GM18502 (cell line): ENCODE data around the gene MSLN.
A peak's percentile ranks its signal among the peaks of the same experiment; 100 is the strongest.

Experiments used
- ATAC-seq: cut with Tn5 transposase; IDR thresholded peaks from one replicate; pipeline ENCODE4 v1.9.1; 2021; ENCODE audit warnings: mild to moderate bottlenecking; ENCODE audit not compliant: unreplicated experiment, poor library complexity

MSLN gene

GRCh38 chr16:800834-801511 lies 40.4 kb downstream of the MSLN start:
- ATAC-seq = no peak

GRCh38 chr16:801584-802363 lies 41.2 kb downstream of the MSLN start:
- ATAC-seq = no peak

GRCh38 chr16:802461-802860 lies 41.9 kb downstream of the MSLN start:
- no peak for ATAC-seq

DNA sequence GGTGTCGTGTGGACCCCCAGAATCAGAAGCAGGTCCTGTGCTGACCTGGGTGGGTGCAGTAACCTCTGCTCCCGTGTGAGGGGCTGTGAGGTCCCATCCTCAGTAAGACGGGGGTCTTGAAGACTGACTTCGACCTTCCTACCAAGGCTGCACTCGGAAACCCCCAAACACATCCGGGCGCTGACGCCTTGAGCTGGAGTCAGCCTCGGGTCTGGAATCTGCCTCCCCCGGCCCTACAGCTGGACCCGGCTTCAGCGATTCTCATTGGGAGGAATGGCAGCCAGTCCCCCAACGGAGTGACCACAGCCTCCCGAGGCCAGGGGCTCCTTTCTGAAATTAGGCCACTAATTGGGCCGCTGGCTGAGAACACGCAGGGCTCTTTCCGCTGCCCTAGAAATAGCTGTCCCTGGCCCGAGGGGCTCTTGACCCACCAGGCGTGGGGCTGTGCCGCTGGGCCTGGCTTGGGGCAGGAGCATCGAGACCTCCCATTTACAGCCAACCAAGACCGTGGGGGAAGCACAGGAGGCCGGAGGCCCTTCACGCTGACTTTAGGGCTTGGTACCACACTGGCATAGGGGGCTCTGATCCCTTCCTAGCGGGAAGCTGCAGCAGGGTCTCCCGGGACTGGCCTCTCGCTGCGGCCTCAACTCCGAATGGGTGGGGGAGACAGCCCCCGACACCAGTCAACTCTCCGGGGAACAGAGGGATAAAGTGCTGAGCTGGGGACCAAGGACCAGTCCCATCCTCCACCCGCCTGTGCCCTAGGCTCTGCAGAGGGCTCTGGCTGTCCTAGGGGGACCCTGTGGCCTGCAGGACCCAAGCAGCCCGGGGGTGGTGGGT lies 42.6 kb downstream of the MSLN start:
- ATAC-seq = no peak

DNA sequence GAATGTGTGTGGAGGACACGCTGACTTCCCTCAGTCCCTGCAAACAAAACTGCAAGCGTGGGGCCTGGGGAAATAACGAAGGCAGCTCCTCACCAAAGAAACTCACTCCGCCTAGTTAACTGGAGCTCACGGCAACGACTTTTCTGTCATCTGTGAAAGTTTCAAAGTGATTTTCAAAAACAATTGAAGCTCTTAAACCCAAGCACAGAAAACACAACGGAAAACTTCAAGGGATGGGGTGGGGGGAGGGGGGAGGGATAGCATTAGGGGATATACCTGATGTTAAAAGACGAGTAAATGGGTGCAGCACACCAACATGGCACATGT lies 43.2 kb downstream of the MSLN start:
- ATAC-seq = no peak

DNA sequence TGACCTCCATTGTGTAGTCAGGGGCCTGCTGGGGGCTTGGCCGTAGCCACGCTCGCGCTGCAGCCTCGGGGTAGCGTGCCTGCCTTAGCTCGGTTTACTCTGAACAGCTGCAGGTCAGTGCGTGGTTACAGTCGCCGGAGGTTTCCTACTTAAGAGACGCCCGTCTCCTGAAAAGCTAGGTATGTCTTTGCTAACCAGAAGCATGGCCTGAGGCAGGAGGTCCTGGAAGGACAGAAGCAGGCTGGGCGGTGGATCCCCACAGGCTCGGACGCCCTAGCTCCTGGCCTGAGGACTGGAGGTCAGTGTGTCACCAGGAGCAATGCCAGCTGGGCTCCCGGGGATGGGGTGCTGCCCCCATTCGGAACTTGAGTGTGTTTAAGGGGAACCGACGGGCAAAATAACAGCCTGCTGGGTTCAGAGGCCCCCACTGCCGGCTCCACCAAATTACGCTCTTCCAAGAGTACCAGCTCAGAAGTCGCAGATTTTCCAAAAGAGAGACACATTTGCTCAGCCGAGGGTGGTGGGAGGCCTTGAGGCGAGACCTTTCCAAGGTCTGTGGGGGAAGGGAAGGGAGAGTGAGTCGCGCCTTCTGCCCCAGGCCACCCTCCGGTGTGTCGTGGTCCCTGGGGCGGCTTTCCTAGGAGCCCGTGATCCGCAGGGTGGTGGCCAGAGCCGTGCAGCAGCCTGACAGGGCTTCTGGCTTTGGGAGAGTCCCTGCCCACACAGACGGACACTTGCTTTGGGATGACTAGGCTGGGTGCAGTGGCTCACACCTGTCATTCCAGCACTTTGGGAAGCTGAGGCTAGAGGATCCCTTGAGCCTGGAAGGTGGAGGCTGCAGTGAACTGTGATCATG lies 43.9 kb downstream of the MSLN start:
- no peak for ATAC-seq

- ATAC-seq = no peak
Measured at GRCh38 chr16:805474-805873, 44.9 kb downstream of the MSLN start.

DNA sequence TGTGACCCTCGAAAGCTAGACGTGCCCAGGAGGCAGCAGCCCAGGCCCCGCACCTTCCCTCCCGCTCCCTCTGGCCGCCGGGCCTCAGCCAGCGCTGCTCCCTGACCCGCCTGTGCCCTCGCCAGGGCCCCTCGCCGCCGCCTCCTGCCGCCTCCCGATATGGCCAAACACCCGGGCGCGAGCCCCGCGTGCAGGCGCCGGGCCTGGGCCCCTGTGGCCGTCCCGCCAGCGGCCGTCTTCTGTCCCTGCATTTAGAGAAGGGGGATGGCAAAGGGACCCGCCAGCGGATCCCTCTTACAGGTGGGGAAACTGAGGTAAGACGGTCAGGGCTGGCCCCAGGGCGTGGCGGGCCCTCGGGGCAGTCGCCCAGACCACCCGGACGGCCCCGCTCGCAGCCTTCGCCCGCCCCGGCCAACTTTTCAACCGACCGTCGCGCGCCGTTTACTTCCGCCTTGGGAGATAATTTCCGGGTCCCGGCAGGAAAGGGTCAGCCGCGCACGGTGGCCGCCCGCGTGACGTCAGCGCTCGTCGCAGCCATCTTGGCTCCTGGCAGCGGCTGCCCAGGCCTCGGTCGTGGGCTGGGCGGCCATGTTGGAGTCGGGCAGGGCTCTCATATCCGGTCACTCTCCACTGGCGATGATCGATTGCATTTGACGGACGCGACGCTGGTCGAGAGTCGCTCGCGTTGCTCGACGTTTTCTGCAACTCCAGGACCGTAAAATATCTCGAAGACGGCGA lies 47.0 kb downstream of the MSLN start:
- ATAC-seq = peak; percentile 87

- no peak for ATAC-seq
Measured at GRCh38 chr16:808085-808386, 47.5 kb downstream of the MSLN start.

DNA sequence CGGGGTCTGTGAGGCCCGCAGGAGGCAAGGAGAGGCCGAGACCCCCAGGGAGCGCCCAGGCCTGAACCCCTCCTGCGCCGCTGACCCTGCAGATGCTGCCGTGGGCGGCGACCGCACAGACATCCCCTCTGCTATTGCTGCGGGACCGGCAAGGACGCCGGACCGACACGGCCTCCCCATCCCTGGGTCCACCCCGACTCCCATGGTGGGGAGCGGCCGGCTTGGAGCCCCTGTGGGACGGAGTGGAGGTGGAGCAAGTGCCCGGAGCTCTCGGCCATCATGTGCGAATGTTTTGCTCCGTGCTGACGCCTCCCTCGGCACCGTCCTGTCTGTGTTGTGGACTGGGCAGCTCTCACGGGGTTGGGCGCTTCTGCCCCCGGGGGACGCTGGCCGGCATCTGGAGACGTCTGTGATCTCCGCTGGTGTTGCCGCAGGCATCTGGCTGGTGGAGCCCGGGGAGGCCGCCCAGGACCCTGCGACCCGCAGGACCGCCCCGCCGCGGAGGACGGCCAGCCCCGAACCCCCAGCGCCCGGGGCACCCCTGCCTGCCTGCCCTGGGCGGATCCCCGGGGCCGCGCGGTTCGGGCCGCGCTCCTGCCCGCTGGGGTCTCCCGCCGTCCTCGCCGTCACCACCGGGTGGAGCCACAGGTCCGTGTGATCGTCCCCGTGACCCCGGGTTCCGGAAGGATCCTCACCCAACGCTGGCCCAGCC lies 52.8 kb downstream of the MSLN start:
- ATAC-seq = no peak

DNA sequence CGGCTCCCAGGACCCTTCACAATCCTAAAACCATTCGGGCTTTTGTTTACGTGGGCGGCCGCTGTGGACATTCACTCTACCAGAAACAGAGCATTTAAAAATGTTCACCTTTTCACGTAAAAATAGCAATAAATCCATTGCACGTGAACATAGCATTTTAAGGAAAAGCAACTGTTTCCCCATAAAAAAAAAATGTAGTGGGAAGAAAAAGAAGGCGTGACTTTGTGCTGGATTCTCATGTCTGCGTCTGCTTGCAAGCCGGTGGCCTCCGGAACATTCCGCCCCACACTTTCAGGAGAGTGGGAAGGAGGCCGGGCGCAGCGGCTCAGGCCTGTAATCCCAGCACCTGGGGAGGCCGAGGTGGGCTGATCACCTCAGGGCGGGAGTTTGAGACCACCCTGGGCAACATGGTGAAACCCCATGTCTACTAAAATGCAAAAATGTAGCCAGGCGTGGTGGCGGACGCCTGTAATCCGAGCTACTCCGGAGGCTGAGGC lies 53.4 kb downstream of the MSLN start:
- ATAC-seq = no peak

DNA sequence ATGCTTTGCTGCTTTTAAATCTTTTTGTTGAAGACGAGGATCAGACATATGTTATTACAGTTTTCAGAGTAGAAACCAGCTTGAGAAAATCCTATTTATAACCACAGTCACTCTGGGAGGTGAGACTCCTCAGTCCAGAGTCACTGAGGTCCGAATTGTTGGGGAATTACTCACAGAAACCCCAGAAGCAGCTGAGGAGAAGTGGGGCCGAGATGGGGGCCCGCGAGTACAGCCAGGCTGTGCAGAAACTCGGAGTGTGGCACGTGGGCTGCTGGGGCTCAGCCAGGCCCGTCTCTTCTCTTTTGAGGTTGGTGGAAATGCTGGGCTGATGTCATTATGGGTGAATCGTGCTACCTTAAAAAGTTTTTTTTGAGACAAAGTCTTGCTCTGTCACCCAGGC lies 54.4 kb downstream of the MSLN start:
- ATAC-seq = no peak

DNA sequence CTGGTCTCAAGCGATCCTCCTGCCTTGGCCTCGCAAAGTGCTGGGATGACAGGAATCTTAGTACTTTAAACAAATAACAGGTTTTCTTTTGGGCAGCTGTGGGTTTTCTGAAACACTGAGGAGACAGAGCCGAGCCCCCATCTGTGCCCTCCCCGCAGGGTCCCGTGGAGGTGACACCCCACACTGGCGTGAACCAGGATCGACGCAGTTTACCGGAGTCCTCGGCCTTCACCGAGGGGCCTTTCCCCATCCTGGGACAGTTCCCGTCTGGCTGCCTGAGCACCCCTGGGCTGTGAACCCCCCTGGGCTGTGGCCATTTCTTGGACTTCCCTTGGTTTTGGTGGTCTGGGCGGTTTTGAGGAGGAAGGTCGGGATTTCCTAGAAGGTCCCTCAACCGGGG lies 55.3 kb downstream of the MSLN start:
- ATAC-seq = no peak

GRCh38 chr16:817001-817906 lies 56.7 kb downstream of the MSLN start:
- ATAC-seq = no peak

DNA sequence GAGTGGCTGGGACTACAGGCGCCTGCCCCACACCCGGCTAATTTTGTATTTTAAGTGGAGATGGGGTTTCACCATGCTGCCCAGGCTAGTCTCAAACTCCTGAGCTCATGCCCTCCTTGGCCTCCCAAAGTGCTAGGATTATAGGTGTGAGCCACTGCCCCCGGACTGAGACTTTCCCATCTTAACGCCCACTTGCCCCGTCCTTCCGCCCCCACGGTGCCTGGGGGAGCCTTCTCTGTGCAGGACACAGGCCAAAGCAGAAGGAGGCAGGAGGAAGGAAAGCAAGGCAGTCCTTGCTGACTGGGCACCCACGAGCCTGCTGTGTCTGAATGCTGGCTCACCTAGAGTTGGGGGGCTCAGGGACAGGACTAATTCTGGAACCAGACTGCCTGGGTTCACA lies 57.6 kb downstream of the MSLN start:
- no peak for ATAC-seq
